ENCODE measurements around the gene COL4A5.

The COL4A5 gene

GRCh38 chrX:108664701-108665100, 225.1 kb downstream of the COL4A5 start:
- no peak for DNase-seq

GRCh38 chrX:108666101-108666500, 226.5 kb downstream of the COL4A5 start:
- no peak for DNase-seq

- no peak for DNase-seq
Measured at GRCh38 chrX:108671526-108671925, 231.9 kb downstream of the COL4A5 start.

- DNase-seq = no peak
Measured at GRCh38 chrX:108696690-108697089, 257.1 kb downstream of the COL4A5 start.

- DNase-seq = no peak
Measured at GRCh38 chrX:108699368-108699767, 259.7 kb downstream of the COL4A5 start.

GRCh38 chrX:108701633-108702032, 262.0 kb downstream of the COL4A5 start:
- no peak for DNase-seq

- no peak for DNase-seq
Measured at GRCh38 chrX:108702530-108702929, 262.9 kb downstream of the COL4A5 start.

- no peak for DNase-seq
Measured at GRCh38 chrX:108704839-108705238, 265.2 kb downstream of the COL4A5 start.

GRCh38 chrX:108712886-108713285, 273.2 kb downstream of the COL4A5 start:
- no peak for DNase-seq

- DNase-seq = no peak
Measured at GRCh38 chrX:108722561-108722960, 282.9 kb downstream of the COL4A5 start.

- DNase-seq = no peak
Measured at GRCh38 chrX:108726748-108727147, 287.1 kb downstream of the COL4A5 start.

- DNase-seq = no peak
Measured at GRCh38 chrX:108731153-108731552, 291.5 kb downstream of the COL4A5 start.

GRCh38 chrX:108732630-108733321, 293.1 kb downstream of the COL4A5 start:
- no peak for DNase-seq

GRCh38 chrX:108734426-108734825, 294.8 kb downstream of the COL4A5 start:
- DNase-seq = no peak

- no peak for DNase-seq
Measured at GRCh38 chrX:108735091-108735678, 295.5 kb downstream of the COL4A5 start.

- no peak for DNase-seq
Measured at GRCh38 chrX:108735679-108736508, 296.3 kb downstream of the COL4A5 start.

- no peak for DNase-seq
Measured at GRCh38 chrX:108736509-108737479, 297.2 kb downstream of the COL4A5 start, which contains the start of gene IRS4. TSS of gene IRS4 (minus strand) at chrX:108736563.

- no peak for DNase-seq
Measured at GRCh38 chrX:108737754-108738153, 298.1 kb downstream of the COL4A5 start.

GRCh38 chrX:108740299-108740774, 300.7 kb downstream of the COL4A5 start:
- no peak for DNase-seq

All from COR-L47 (cell line).